ENCODE data around the gene DSTYK.

The DSTYK gene, protein sequence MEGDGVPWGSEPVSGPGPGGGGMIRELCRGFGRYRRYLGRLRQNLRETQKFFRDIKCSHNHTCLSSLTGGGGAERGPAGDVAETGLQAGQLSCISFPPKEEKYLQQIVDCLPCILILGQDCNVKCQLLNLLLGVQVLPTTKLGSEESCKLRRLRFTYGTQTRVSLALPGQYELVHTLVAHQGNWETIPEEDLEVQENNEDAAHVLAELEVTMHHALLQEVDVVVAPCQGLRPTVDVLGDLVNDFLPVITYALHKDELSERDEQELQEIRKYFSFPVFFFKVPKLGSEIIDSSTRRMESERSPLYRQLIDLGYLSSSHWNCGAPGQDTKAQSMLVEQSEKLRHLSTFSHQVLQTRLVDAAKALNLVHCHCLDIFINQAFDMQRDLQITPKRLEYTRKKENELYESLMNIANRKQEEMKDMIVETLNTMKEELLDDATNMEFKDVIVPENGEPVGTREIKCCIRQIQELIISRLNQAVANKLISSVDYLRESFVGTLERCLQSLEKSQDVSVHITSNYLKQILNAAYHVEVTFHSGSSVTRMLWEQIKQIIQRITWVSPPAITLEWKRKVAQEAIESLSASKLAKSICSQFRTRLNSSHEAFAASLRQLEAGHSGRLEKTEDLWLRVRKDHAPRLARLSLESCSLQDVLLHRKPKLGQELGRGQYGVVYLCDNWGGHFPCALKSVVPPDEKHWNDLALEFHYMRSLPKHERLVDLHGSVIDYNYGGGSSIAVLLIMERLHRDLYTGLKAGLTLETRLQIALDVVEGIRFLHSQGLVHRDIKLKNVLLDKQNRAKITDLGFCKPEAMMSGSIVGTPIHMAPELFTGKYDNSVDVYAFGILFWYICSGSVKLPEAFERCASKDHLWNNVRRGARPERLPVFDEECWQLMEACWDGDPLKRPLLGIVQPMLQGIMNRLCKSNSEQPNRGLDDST

GRCh38 chr1:205211169-205211838 is at the start of gene DSTYK:
Gene DSTYK, minus strand, starts transcription at chr1:205211702. Its CDS starts 167 bp downstream, at chr1:205211535.
- DNase-seq = peak; percentile 91

GRCh38 chr1:205259998-205260397 is 48.5 kb upstream of the DSTYK start:
- DNase-seq = no peak

DNA sequence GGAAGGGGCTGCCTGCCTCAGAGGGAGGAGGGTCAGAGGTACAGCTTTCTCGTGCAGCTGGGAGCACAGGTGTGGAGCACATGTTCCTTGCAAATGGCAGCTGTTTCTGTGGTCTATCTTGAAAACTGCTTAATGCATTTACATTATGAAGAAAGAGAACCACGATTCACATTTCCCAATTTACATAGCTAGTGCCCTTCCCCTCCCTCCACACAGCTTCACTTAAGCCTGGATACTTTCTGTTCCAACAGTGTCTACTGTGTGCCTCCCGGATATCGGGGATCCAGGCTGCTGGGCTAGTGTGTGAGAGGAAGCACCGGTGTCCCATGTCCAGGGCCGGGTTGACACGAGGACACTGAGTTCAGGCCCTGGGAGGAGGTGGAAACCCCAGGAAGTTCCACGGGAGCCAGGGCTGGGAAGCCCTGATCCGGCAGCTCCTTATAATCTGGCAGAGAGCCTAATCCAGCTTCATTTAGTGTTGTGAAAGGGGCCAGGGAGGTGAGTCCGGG is 47.9 kb upstream of the DSTYK start:
- DNase-seq = no peak

DNA sequence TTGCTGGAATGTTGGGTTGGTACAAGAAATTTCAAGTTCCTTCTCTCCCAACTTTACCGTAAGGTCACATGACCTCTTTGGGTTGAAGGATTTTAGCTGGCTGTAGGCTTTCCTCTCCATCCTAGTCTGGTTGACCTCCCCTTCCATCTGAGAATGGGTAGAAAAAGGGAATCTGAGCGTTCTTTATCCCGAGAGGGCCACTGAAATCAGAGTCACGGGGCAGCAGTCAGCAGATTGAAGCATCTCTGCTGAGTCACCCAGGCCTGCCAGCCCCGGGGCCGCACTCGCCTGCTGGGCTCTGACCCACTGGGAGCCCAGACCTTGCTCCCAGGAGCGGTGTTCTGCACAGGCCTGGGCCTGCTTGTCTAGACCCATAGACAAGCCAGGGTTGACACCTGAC is 47.2 kb upstream of the DSTYK start:
- DNase-seq = no peak

GRCh38 chr1:205258261-205258691 is 46.8 kb upstream of the DSTYK start:
- DNase-seq = no peak

DNA sequence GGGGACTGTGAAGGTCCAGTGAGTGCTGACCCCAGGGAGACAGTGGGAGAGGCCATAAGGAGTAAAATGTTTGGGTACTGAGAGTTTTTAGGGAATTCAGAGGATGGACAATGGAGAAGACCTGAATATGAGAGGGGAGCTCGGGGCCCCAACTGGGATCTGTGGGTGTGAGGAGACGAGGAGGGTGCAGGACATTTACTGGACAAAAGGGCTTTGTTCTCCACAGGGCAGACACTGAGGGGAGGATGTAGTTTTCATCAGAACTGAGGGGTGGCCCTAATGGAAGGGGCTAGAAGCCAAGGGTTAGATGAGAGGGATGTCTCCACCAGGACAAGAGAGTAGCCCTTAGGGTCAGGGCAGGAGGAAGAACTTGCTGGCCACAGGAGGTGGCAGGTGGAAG is 46.2 kb upstream of the DSTYK start:
- no peak for DNase-seq

DNA sequence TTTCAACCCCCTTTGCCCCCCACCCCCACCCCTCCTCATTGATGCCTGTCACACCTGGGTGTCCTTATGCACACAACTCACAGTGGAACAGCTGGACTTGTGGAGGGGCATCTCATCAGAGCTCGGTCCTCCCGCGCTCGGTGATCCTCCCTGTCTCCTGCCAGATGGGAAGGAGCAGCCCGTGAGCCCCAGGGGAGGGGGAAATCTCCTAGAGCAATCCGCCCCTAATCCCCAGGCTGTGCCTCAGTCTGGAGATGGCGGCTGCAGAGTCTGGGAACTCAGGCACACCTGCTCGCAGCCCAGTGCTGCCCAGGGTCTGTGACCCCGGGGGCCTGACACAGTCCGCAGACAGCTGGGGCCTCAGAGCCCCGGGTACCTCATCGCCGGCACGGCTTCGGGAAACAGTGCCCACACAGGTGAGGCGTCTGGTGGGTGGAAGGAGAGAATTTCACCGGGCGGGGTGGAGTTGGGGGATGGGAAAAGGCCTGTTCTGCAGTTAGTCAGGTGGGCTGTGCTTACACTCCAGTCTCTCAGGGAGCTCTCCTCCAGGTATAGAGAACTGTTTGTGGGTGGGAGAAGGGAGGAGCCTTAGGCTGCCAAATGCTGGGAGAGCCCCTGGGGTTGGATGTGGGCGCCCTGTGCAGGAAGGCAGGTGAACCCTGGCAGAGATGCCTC is 45.6 kb upstream of the DSTYK start:
- no peak for DNase-seq

DNA sequence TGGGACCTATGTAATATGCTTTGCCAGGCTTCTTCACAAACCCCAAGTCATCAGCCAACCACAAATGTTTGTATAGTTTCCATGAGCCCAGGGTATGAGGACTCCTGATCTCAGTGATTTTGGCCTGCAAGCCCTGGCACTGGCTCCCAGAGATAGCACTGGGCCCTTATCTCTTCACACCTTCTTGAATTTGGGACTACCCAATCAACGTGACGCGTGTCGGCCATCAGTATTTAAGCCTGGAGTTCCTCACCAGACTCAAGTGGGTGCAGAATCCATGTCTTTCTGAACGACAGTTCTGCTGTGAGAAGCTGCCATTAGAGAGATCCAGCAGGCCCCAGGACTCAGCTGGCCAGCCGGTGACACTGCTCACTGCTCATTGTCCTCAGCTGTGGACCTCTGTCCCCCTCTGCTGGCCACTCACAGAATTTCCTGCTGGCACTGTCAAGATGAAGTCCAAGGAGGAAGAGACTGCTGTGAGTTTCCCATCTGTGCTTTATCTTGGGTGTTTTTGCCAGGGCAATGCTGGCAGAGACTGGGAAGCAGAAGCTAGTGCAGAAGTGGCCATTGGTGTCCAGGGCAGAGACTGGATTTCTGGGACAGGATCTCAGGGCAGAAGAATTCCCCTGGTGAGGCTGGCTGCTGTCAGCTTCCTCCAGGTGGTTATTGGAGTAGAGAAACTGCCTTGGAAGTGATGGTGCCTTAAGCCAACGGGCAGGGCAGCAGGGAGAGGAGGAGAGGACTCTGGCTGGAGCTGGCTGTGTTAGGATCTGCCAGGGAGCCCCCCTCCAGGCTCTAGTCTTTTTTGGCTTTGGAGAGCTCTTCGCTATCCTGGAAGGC is 44.7 kb upstream of the DSTYK start:
- DNase-seq = peak; percentile 10

- DNase-seq = no peak
These were observed 40.1 kb upstream of the DSTYK start for GRCh38 chr1:205251576-205251975.

DNA sequence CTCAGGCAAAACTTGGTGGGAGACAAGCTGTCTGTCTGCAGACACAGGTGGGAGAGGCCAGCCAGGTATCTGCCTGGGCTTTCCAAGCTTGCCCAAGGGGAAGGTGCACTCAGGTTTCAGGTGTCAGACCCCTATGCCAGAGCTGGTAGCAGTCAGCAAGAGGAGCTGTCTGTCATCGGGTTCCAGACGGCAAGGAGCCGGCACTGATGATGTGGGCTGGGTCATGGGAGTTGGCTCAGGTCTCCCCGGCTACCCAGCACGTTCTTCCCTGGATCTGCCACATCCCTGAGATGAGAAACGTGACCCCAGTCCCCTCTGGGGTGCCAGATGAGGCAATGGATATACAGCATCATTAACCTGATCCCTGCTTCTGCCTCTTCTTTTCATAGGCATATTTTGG is 39.2 kb upstream of the DSTYK start:
- no peak for DNase-seq

DNA sequence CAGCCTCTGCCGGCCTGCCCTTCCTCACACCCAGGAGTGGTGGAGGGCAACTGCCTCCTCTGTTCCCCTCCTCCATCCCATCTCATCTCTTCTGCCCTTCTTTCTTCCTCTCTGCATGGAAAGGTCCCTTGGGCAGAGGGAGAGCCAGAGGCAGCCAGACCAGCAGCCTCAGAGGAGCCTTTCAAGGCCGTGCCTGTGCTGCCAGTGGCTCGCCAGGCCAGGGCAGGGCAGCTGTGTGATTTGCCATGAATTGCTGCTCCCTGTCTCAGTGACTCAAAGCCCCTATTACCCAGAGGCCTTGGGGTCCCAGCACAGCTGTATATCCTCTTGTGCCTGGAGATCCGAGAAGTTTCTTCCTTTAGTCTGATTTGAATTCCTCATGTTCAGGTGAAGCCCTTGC is 38.1 kb upstream of the DSTYK start:
- DNase-seq = no peak

DNA sequence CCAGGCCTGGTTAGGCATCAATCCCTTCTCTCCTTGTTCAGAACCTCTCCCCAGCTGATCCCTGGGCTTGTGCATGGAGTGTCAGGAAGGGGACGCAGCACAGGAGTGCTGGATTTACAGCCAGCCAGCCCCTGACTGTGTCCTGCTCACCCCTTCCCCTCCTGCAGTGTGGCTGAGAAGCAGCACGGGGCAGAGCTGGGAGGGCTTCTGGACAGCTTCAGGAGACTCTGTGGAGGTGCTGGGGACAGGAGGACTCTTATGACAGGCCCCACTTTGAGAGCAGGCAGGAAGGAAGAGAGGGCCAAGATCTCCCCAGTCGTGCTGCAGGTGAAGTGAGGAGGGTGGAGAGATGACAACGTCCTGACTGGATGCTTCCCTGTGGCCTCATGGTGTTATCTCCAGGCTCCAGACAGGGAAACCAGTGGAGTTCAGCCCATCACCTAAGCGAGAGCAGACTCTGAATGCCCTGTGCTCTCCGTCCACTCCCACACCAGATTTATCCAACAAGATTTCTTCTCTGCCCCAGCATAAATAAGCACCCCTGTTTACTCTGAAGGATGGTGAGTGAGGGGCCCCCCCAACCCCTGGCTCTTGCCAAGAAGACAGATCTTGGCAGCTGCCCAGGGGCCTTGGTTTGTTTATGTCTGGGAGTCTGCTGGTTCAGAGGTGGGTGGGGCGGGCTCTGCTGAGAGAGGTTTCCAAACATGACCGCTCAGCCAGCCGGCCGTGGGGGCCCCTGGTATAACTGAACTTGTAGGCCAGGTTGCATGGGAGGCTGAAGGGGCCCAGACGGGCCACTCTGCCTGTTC is 37.5 kb upstream of the DSTYK start:
- DNase-seq = no peak

- DNase-seq = no peak
These were observed 35.8 kb upstream of the DSTYK start for GRCh38 chr1:205247130-205247921.

- no peak for DNase-seq
These were observed 35.0 kb upstream of the DSTYK start for GRCh38 chr1:205246351-205247119.

- no peak for DNase-seq
These were observed 33.6 kb upstream of the DSTYK start for GRCh38 chr1:205245096-205245495.

- DNase-seq = no peak
These were observed 32.9 kb upstream of the DSTYK start for GRCh38 chr1:205244384-205244783.

- DNase-seq = no peak
These were observed 32.1 kb upstream of the DSTYK start for GRCh38 chr1:205243350-205244191.
